ENCODE measurements around the gene SIGLEC11. TPM values are rescaled to one million over a fixed set of nuclear protein-coding genes. Genes with fewer than 3 reads are reported as not detected.

Gene SIGLEC11
- polyA plus RNA-seq, 1 donor from 2014 or later, result not detected

GRCh38 chr19:49976496-49976895 is 15.5 kb upstream of the SIGLEC11 start:
- Histone ChIP-seq H3K9me3 (ENCODE audit: low read length) (no peaks in the 10 kb centered on the region), H4K20me1 (ENCODE audit: insufficient read depth) (no peaks in the 10 kb centered on the region)

GRCh38 chr19:49975051-49975450 is 14.1 kb upstream of the SIGLEC11 start:
- Histone ChIP-seq H2AFZ (ENCODE audit: low read depth, low read length) (no peak overlapping the region), H3F3A (ENCODE audit: insufficient read depth, low read length, poor library complexity, severe bottlenecking) (no peaks in the 10 kb centered on the region), H3K4me3 (ENCODE audit: low read length) (no peak overlapping the region), H3K79me2 (replicated peaks; ENCODE audit: insufficient read depth, low read length) (no peaks in the 10 kb centered on the region), H3K9me2 (ENCODE audit: insufficient read depth, low read length) (no peaks in the 10 kb centered on the region), H3K4me2 (ENCODE audit: low read length) (no peak overlapping the region), H4K20me1 (ENCODE audit: insufficient read depth) (no peaks in the 10 kb centered on the region), H3K27ac (ENCODE audit: low read length) (no peak overlapping the region), H3K9ac (ENCODE audit: low read length) (no peak overlapping the region), H3K36me3 (ENCODE audit: insufficient read depth, low read length) (no peaks in the 10 kb centered on the region), H3K9me3 (ENCODE audit: low read length) (no peaks in the 10 kb centered on the region), H3K27me3 (ENCODE audit: insufficient read depth, low read depth, low read length) (no peaks in the 10 kb centered on the region)
- TF ChIP-seq EP300 (conservative IDR thresholded peaks at IDR 0.05; ENCODE audit: poor library complexity, severe bottlenecking) (no peak), SMC3 (conservative IDR thresholded peaks at IDR 0.05; ENCODE audit: poor library complexity) (no peak), POLR2AphosphoS5 (IDR thresholded peaks at IDR 0.05) (no peak), TAF1 (IDR thresholded peaks at IDR 0.05; ENCODE audit: low read depth) (no peak), CTCF (IDR thresholded peaks at IDR 0.05; ENCODE audit: poor library complexity, severe bottlenecking) (no peak), EZH2 (IDR thresholded peaks at IDR 0.05; ENCODE audit: borderline replicate concordance, insufficient read depth, low read length, poor library complexity, severe bottlenecking) (no peak), REST (IDR thresholded peaks at IDR 0.05; ENCODE audit: borderline replicate concordance) (no peak)

More at GRCh38 chr19:49976496-49976895, 15.5 kb upstream of the SIGLEC11 start:
- Histone ChIP-seq H3K27me3 (ENCODE audit: insufficient read depth, low read depth, low read length) (no peaks in the 10 kb centered on the region), H3K9ac (ENCODE audit: low read length) (no peak overlapping the region), H3K36me3 (ENCODE audit: insufficient read depth, low read length) (no peaks in the 10 kb centered on the region), H3K4me3 (ENCODE audit: low read length) (no peak overlapping the region), H3K4me2 (ENCODE audit: low read length) (no peak overlapping the region), H3F3A (ENCODE audit: insufficient read depth, low read length, poor library complexity, severe bottlenecking) (no peaks in the 10 kb centered on the region), H3K79me2 (replicated peaks; ENCODE audit: insufficient read depth, low read length) (no peaks in the 10 kb centered on the region), H3K27ac (ENCODE audit: low read length) (no peak overlapping the region), H2AFZ (ENCODE audit: low read depth, low read length) (no peak overlapping the region), H3K9me2 (ENCODE audit: insufficient read depth, low read length) (no peaks in the 10 kb centered on the region)
- no peak for TF ChIP-seq MXI1 (conservative IDR thresholded peaks at IDR 0.05; ENCODE audit: poor library complexity, severe bottlenecking)
- no peak for TF ChIP-seq RAD21 (conservative IDR thresholded peaks at IDR 0.05)
- TF ChIP-seq EP300 (conservative IDR thresholded peaks at IDR 0.05; ENCODE audit: poor library complexity, severe bottlenecking), result no peak
- no peak for TF ChIP-seq CTCF (IDR thresholded peaks at IDR 0.05; ENCODE audit: poor library complexity, severe bottlenecking)
- no peak for TF ChIP-seq POLR2AphosphoS5 (IDR thresholded peaks at IDR 0.05)
- TF ChIP-seq TAF1 (IDR thresholded peaks at IDR 0.05; ENCODE audit: low read depth), result no peak
- TF ChIP-seq SMC3 (conservative IDR thresholded peaks at IDR 0.05; ENCODE audit: poor library complexity), result no peak
- TF ChIP-seq REST (IDR thresholded peaks at IDR 0.05; ENCODE audit: borderline replicate concordance), result no peak

Measured in neural cell (in vitro differentiated cells).